Gastroesophageal sphincter (tissue), 3 donors: ENCODE data around the gene GCSAML.

ENCODE experiments used
- EP300 ChIP-seq: sonication (generic); formaldehyde crosslinking; IDR thresholded peaks from one replicate; pipeline ENCODE4 v1.6.1; 2017; ENCODE audit warnings: antibody characterized with exemption, mild to moderate bottlenecking
- POLR2A ChIP-seq, 2 donors: fragments of 450-650 bp; IDR thresholded peaks; one replicate each; pipeline ENCODE4 v1.6.1; 2017; ENCODE audit warnings: antibody characterized with exemption in 2 of 2, mild to moderate bottlenecking in 2 of 2, moderate library complexity in 1 of 2
- POLR2AphosphoS5 ChIP-seq: sonication (generic); formaldehyde crosslinking; IDR thresholded peaks from one replicate; pipeline ENCODE4 v1.6.1; 2017; ENCODE audit warnings: antibody characterized with exemption
- TF ChIP-seq, protein P1 (sequence below), 4 experiments: fragments of 200-600 bp in 2 of 4; fragments of 450-650 bp in 2 of 4; sonication (generic) in 1 of 4; IDR thresholded peaks; one replicate each; pipeline ENCODE4 v1.5.1; 2017 to 2019; ENCODE audit warnings: antibody characterized with exemption in 4 of 4, mild to moderate bottlenecking in 2 of 4, moderate library complexity in 2 of 4

- TF ChIP-seq, protein P1, sequence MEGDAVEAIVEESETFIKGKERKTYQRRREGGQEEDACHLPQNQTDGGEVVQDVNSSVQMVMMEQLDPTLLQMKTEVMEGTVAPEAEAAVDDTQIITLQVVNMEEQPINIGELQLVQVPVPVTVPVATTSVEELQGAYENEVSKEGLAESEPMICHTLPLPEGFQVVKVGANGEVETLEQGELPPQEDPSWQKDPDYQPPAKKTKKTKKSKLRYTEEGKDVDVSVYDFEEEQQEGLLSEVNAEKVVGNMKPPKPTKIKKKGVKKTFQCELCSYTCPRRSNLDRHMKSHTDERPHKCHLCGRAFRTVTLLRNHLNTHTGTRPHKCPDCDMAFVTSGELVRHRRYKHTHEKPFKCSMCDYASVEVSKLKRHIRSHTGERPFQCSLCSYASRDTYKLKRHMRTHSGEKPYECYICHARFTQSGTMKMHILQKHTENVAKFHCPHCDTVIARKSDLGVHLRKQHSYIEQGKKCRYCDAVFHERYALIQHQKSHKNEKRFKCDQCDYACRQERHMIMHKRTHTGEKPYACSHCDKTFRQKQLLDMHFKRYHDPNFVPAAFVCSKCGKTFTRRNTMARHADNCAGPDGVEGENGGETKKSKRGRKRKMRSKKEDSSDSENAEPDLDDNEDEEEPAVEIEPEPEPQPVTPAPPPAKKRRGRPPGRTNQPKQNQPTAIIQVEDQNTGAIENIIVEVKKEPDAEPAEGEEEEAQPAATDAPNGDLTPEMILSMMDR (IDR thresholded peaks at IDR 0.05), result no peak
- TF ChIP-seq POLR2A (IDR thresholded peaks at IDR 0.05) (no peak), POLR2AphosphoS5 (no peak), EP300 (no peak)
These were observed 842 bp upstream of the GCSAML start for GRCh38 chr1:247548092-247548491.
